GM12872 (cell line): ENCODE results near the gene ZFP2.

Source experiments
- CTCF ChIP-seq: IDR thresholded peaks from 3 replicates; pipeline ENCODE4 v1.5.1; 2011; ENCODE audit warnings: low read depth, mild to moderate bottlenecking, low read length, moderate library complexity; ENCODE audit not compliant: insufficient read depth

ZFP2 gene

DNA sequence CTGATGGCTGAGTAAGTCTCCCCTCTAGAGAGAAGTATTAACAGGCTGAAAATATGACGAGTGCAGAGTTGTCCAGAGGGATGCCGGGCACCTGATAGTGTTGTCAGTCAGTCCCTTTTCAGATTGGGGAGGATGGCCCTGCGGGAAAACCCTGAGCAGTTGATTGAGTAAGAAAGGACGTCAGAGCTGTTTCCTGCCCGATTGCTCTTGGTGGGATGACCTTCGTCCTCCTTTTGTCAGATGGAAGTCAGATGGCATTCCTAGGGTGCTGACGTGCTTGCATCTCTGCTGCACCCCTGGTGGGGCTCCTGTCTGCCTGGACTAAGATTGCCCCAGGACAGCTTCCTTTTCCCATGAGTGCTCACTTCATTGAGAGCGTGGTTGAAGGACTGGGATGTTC is 26.1 kb upstream of the ZFP2 start:
- TF ChIP-seq CTCF = no peak

- no peak for TF ChIP-seq CTCF
Observed at GRCh38 chr5:178870411-178870810, 25.3 kb upstream of the ZFP2 start.

DNA sequence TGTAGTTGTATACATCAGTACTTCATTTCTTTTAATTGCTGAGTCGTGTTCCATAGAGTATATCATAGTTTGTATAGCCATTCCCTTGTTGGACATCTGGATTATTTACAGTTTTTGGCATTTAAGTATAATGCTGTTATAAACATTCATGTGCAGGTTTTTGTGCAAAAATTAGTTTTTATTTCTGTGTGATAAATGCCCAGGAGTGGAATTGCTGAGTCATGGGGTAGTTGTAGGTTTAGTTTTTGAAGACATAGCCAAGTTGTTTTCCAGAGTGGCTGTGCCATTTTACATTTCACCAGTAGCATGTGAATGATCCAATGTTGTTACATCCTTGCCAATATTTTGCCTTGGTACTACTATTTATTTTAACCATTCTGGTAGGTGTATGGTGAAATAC is 23.4 kb upstream of the ZFP2 start:
- no peak for TF ChIP-seq CTCF

DNA sequence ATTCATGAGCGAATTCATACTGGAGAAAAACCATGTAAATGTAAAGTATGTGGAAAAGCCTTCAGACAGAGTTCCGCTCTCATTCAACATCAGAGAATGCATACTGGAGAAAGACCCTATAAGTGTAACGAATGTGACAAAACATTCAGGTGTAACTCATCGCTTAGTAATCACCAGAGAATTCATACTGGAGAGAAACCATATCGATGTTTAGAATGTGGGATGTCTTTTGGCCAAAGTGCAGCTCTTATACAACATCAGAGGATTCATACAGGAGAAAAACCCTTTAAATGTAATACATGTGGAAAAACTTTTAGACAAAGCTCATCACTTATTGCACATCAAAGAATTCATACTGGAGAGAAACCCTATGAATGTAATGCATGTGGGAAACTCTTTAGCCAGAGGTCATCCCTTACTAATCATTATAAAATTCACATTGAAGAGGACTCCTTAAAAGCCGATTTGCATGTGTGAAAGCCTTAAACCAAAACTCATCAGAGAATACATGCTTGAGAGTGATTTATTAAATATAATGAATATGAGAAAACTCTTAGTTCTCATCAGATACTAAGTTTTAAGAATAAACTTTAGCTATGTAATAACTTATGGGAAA is 11.8 kb upstream of the ZFP2 start:
- TF ChIP-seq CTCF = no peak

DNA sequence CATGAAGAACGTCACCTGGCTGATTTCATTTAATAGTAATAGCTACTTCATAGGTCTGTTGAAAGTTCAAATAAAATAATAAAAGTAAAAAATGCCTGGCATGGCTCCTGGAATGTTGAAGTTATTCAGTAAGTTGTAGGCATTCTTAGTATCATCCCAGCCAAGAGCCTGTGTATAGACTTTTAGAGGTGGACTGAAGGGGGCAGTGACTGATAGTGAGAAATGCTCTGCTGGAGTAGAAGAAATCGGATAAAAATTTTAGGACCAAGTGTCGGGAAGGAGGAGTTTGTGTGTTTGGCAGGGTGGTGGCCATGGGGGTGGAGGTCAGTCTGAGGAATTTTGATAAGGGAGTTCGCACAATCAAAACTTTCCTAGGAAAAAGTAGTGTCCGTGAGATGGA is 3.6 kb downstream of the ZFP2 start:
- no peak for TF ChIP-seq CTCF

GRCh38 chr5:178902849-178903248 is 7.1 kb downstream of the ZFP2 start:
- no peak for TF ChIP-seq CTCF

GRCh38 chr5:178931846-178932760 is 36.4 kb downstream of the ZFP2 start:
- TF ChIP-seq CTCF = no peak
